ENCODE results near the gene SEC23IP.
"Not testable (repeated sequence)": the region's sequence is repeated elsewhere in the genome, so short reads cannot be mapped to it uniquely, and the experiment has no call there.

Gene SEC23IP

GRCh38 chr10:119886070-119886469 is 6.5 kb upstream of the SEC23IP start:
- DNase-seq: not testable (repeated sequence)

GRCh38 chr10:119888715-119889114 is 3.8 kb upstream of the SEC23IP start:
- not testable (repeated sequence) for DNase-seq

GRCh38 chr10:119889201-119889600 is 3.3 kb upstream of the SEC23IP start:
- not testable (repeated sequence) for DNase-seq

GRCh38 chr10:119890307-119890706 is 2.2 kb upstream of the SEC23IP start:
- DNase-seq: not testable (repeated sequence)

GRCh38 chr10:119891849-119892187 is 712 bp upstream of the SEC23IP start:
- DNase-seq: not testable (repeated sequence)

GRCh38 chr10:119893074-119893473 is 544 bp downstream of the SEC23IP start:
- no peak for DNase-seq

- no peak for DNase-seq
Measured at GRCh38 chr10:119893845-119894427, 1.4 kb downstream of the SEC23IP start.

GRCh38 chr10:119896061-119896655 is 3.6 kb downstream of the SEC23IP start:
- DNase-seq: no peak

GRCh38 chr10:119896937-119897770 is 4.6 kb downstream of the SEC23IP start:
- no peak for DNase-seq

- no peak for DNase-seq
Measured at GRCh38 chr10:119898577-119898976, 6.0 kb downstream of the SEC23IP start.

- no peak for DNase-seq
Measured at GRCh38 chr10:119903946-119904666, 11.6 kb downstream of the SEC23IP start.

- DNase-seq: not testable (repeated sequence)
Measured at GRCh38 chr10:119907695-119908094, 15.2 kb downstream of the SEC23IP start.

GRCh38 chr10:119908166-119908565 is 15.6 kb downstream of the SEC23IP start:
- no peak for DNase-seq

GRCh38 chr10:119910689-119911088 is 18.2 kb downstream of the SEC23IP start:
- no peak for DNase-seq

- DNase-seq: no peak
Measured at GRCh38 chr10:119917777-119918176, 25.2 kb downstream of the SEC23IP start.

- no peak for DNase-seq
Measured at GRCh38 chr10:119919271-119919670, 26.7 kb downstream of the SEC23IP start.

- no peak for DNase-seq
Measured at GRCh38 chr10:119919826-119920225, 27.3 kb downstream of the SEC23IP start.

GRCh38 chr10:119928411-119928810 is 35.9 kb downstream of the SEC23IP start:
- no peak for DNase-seq

- DNase-seq: no peak
Measured at GRCh38 chr10:119931871-119932270, 39.3 kb downstream of the SEC23IP start.

- no peak for DNase-seq
Measured at GRCh38 chr10:119932631-119933030, 40.1 kb downstream of the SEC23IP start.

GRCh38 chr10:119933179-119933578 is 40.6 kb downstream of the SEC23IP start:
- DNase-seq: no peak

GRCh38 chr10:119940487-119940886 is 48.0 kb downstream of the SEC23IP start:
- DNase-seq: no peak

GRCh38 chr10:119942973-119943372 is 50.4 kb downstream of the SEC23IP start:
- DNase-seq: no peak
